Measurements from ENCODE around the gene ALOX12B. TPM values are rescaled to one million over a fixed set of nuclear protein-coding genes. Genes with fewer than 3 reads are reported as not detected.

Gene ALOX12B
- total and polyA plus RNA-seq, 8 donors, result 0.88 TPM; not detected in 7

GRCh38 chr17:8056232-8056975, 31.1 kb downstream of the ALOX12B start:
- peak overlapping the region in 2 of 4 donors; percentile 13 to 31 for H3K4me3 ChIP-seq
- peaks cover 0 to 48% (median under 1%) of the 10 kb centered on the region in 3 donors for H3K27me3 ChIP-seq
- peaks cover 18 to 60% (median 35%) of the 10 kb centered on the region in 4 donors for H3K4me1 ChIP-seq
- TF ChIP-seq CTCF (IDR thresholded peaks at IDR 0.05) (no peak), EP300 (IDR thresholded peaks at IDR 0.05) (no peak), POLR2A (IDR thresholded peaks at IDR 0.05) (peak in 1 of 4 donors; percentile 55), POLR2AphosphoS5 (IDR thresholded peaks at IDR 0.05) (peak; percentile 46 to 85 (median 80))
- intact Hi-C loops (cut with DNase I; ENCODE audit: low total_unique reads), result no loop called here
- no peaks in the 10 kb centered on the region for H3K9me3 ChIP-seq
- peak; percentile 81 for DNase-seq
- 11 to 22% (median 12%) methylated on average over 14 of the region's 14 CpGs for WGBS, 5 donors
- H3K27ac ChIP-seq, result peak overlapping the region; percentile 80 to 92 (median 83)
- H3K36me3 ChIP-seq, result no peaks in the 10 kb centered on the region

GRCh38 chr17:8055851-8056231, 31.7 kb downstream of the ALOX12B start:
- intact Hi-C loops (cut with DNase I; ENCODE audit: low total_unique reads), result no loop called here
- Histone ChIP-seq H3K4me3 (no peak overlapping the region), H3K27me3 (peaks cover 0 to 42% (median 0%) of the 10 kb centered on the region in 3 donors), H3K36me3 (no peaks in the 10 kb centered on the region), H3K4me1 (peaks cover 18 to 56% (median 35%) of the 10 kb centered on the region in 4 donors), H3K9me3 (no peaks in the 10 kb centered on the region), H3K27ac (peak overlapping the region; percentile 80 to 92 (median 83))
- TF ChIP-seq POLR2A (IDR thresholded peaks at IDR 0.05), result no peak
- TF ChIP-seq POLR2AphosphoS5 (IDR thresholded peaks at IDR 0.05), result no peak
- TF ChIP-seq EP300 (IDR thresholded peaks at IDR 0.05), result no peak
- no peak for TF ChIP-seq CTCF (IDR thresholded peaks at IDR 0.05)
- no peak for DNase-seq
- 37 to 60% (median 46%) methylated on average over 3 of the region's 3 CpGs for WGBS, 5 donors

GRCh38 chr17:8053600-8053999, 33.9 kb downstream of the ALOX12B start:
- intact Hi-C loops (cut with DNase I; ENCODE audit: low total_unique reads), result no loop called here
- Histone ChIP-seq H3K4me3 (no peak overlapping the region), H3K9me3 (no peaks in the 10 kb centered on the region), H3K4me1 (peaks cover 18 to 37% (median 28%) of the 10 kb centered on the region in 4 donors), H3K27me3 (peaks cover 0 to 20% (median 0%) of the 10 kb centered on the region in 3 donors), H3K36me3 (no peaks in the 10 kb centered on the region), H3K27ac (no peak overlapping the region)
- TF ChIP-seq POLR2AphosphoS5 (IDR thresholded peaks at IDR 0.05), result no peak
- no peak for TF ChIP-seq POLR2A (IDR thresholded peaks at IDR 0.05)
- no peak for TF ChIP-seq EP300 (IDR thresholded peaks at IDR 0.05)
- no peak for TF ChIP-seq CTCF (IDR thresholded peaks at IDR 0.05)
- peak in 1 of 2 donors; percentile 4 for DNase-seq
- WGBS, 5 donors, result 93 to 99% (median 96%) methylated on average over 7 of the region's 7 CpGs

- peak in 1 of 2 donors; percentile 3 for DNase-seq
- no peak overlapping the region for H3K27ac ChIP-seq
- H3K36me3 ChIP-seq, result no peaks in the 10 kb centered on the region
- intact Hi-C loops (cut with DNase I; ENCODE audit: low total_unique reads), result no loop called here
- peaks cover 0 to 18% (median 0%) of the 10 kb centered on the region in 3 donors for H3K27me3 ChIP-seq
- TF ChIP-seq CTCF (IDR thresholded peaks at IDR 0.05), result no peak
- no peak for TF ChIP-seq EP300 (IDR thresholded peaks at IDR 0.05)
- no peak for TF ChIP-seq POLR2A (IDR thresholded peaks at IDR 0.05)
- no peak for TF ChIP-seq POLR2AphosphoS5 (IDR thresholded peaks at IDR 0.05)
- 86 to 95% (median 91%) methylated on average over 6 of the region's 6 CpGs for WGBS, 5 donors
- no peak overlapping the region for H3K4me3 ChIP-seq
- H3K9me3 ChIP-seq, result no peaks in the 10 kb centered on the region
- H3K4me1 ChIP-seq, result peaks cover 18 to 28% (median 22%) of the 10 kb centered on the region in 4 donors
These were observed 35.0 kb downstream of the ALOX12B start for GRCh38 chr17:8052256-8053252.

Data from stomach (tissue), 9 donors.